GM10266 (cell line): ENCODE measurements around the gene HMOX2.

Source experiments
- DNase-seq: peaks from one replicate; pipeline ENCODE4 v3.0.0; 2012; ENCODE audit errors: extremely low spot score
- CTCF ChIP-seq: IDR thresholded peaks from 2 replicates; pipeline ENCODE4 v1.5.1; 2012; ENCODE audit warnings: mild to moderate bottlenecking, low read depth; ENCODE audit not compliant: control insufficient read depth, insufficient read depth; ENCODE audit errors: missing control alignments

The HMOX2 gene

GRCh38 chr16:4539716-4540284, 63.6 kb downstream of the HMOX2 start:
- DNase-seq: no peak
- TF ChIP-seq CTCF: no peak

- DNase-seq: no peak
- TF ChIP-seq CTCF: no peak
Measured at GRCh38 chr16:4544473-4544872, 68.3 kb downstream of the HMOX2 start.

GRCh38 chr16:4548124-4548523, 71.9 kb downstream of the HMOX2 start:
- no peak for TF ChIP-seq CTCF

GRCh38 chr16:4550591-4550990, 74.4 kb downstream of the HMOX2 start:
- TF ChIP-seq CTCF: no peak
- no peak for DNase-seq

More at GRCh38 chr16:4548124-4548523, 71.9 kb downstream of the HMOX2 start:
- no peak for DNase-seq

- no peak for DNase-seq
- no peak for TF ChIP-seq CTCF
Measured at GRCh38 chr16:4552541-4552940, 76.3 kb downstream of the HMOX2 start.

GRCh38 chr16:4556112-4556511, 79.9 kb downstream of the HMOX2 start, which contains the start of gene C16orf96:
Gene C16orf96 (plus strand): TSS chr16:4556340. CDS start chr16:4556490, 150 bp downstream.
- DNase-seq: no peak

More at GRCh38 chr16:4556112-4556511, 79.9 kb downstream of the HMOX2 start, which contains the start of gene C16orf96:
- TF ChIP-seq CTCF: no peak
